ENCODE results near the gene SAMD4B. TPM values are rescaled to one million over a fixed set of nuclear protein-coding genes. Genes with fewer than 3 reads are reported as not detected.
"Not testable (repeated sequence)": the region's sequence is repeated elsewhere in the genome, so short reads cannot be mapped to it uniquely, and the experiment has no call there.

Gene SAMD4B
- polyA plus RNA-seq, 4 donors: 106 to 136 (median 107) TPM

GRCh38 chr19:39333507-39333906, 8.7 kb upstream of the SAMD4B start:
- DNase-seq (ENCODE audit: low read depth in 4 of 4, low spot score in 3 of 4): no peak

GRCh38 chr19:39334444-39334976, 7.7 kb upstream of the SAMD4B start:
- DNase-seq (ENCODE audit: low read depth in 4 of 4, low spot score in 3 of 4): no peak

GRCh38 chr19:39335168-39335548, 7.1 kb upstream of the SAMD4B start:
- no peak for DNase-seq (ENCODE audit: low read depth in 4 of 4, low spot score in 3 of 4)

GRCh38 chr19:39336483-39336882, 5.7 kb upstream of the SAMD4B start:
- no peak for DNase-seq (ENCODE audit: low read depth in 4 of 4, low spot score in 3 of 4)

GRCh38 chr19:39339674-39340073, 2.5 kb upstream of the SAMD4B start:
- DNase-seq (ENCODE audit: low read depth in 4 of 4, low spot score in 3 of 4): no peak

- not testable (repeated sequence) for DNase-seq (ENCODE audit: low read depth in 4 of 4, low spot score in 3 of 4)
Observed at GRCh38 chr19:39340156-39340555, 2.1 kb upstream of the SAMD4B start.

GRCh38 chr19:39341129-39341718, 997 bp upstream of the SAMD4B start:
- DNase-seq (ENCODE audit: low read depth in 4 of 4, low spot score in 3 of 4): no peak

GRCh38 chr19:39342647-39343305, 555 bp downstream of the SAMD4B start:
- no peak for DNase-seq (ENCODE audit: low read depth in 4 of 4, low spot score in 3 of 4)

- DNase-seq (ENCODE audit: low read depth in 4 of 4, low spot score in 3 of 4): no peak
Observed at GRCh38 chr19:39345956-39346355, 3.7 kb downstream of the SAMD4B start.

- no peak for DNase-seq (ENCODE audit: low read depth in 4 of 4, low spot score in 3 of 4)
Observed at GRCh38 chr19:39347332-39348164, 5.3 kb downstream of the SAMD4B start.

- DNase-seq (ENCODE audit: low read depth in 4 of 4, low spot score in 3 of 4): no peak
Observed at GRCh38 chr19:39349326-39349725, 7.1 kb downstream of the SAMD4B start.

- DNase-seq (ENCODE audit: low read depth in 4 of 4, low spot score in 3 of 4): no peak
Observed at GRCh38 chr19:39350156-39350555, 7.9 kb downstream of the SAMD4B start.

- no peak for DNase-seq (ENCODE audit: low read depth in 4 of 4, low spot score in 3 of 4)
Observed at GRCh38 chr19:39351537-39352064, 9.4 kb downstream of the SAMD4B start.

- DNase-seq (ENCODE audit: low read depth in 4 of 4, low spot score in 3 of 4): no peak
Observed at GRCh38 chr19:39352381-39353255, 10.4 kb downstream of the SAMD4B start.

- no peak for DNase-seq (ENCODE audit: low read depth in 4 of 4, low spot score in 3 of 4)
Observed at GRCh38 chr19:39355253-39355652, 13.0 kb downstream of the SAMD4B start.

GRCh38 chr19:39356073-39356472, 13.9 kb downstream of the SAMD4B start:
- no peak for DNase-seq (ENCODE audit: low read depth in 4 of 4, low spot score in 3 of 4)

GRCh38 chr19:39356647-39357046, 14.4 kb downstream of the SAMD4B start:
- DNase-seq (ENCODE audit: low read depth in 4 of 4, low spot score in 3 of 4): no peak

- DNase-seq (ENCODE audit: low read depth in 4 of 4, low spot score in 3 of 4): no peak
Observed at GRCh38 chr19:39359026-39359425, 16.8 kb downstream of the SAMD4B start.

- no peak for DNase-seq (ENCODE audit: low read depth in 4 of 4, low spot score in 3 of 4)
Observed at GRCh38 chr19:39360599-39360998, 18.4 kb downstream of the SAMD4B start.
